IMR-90 (cell line): Measurements from ENCODE around the gene CPA4.

Experiments used
- BHLHE40 ChIP-seq: fragments of 150-350 bp; IDR thresholded peaks from 2 replicates; pipeline ENCODE4 v1.6.1; 2016; ENCODE audit warnings: mild to moderate bottlenecking, low read depth, low read length
- TF ChIP-seq, protein P1 (sequence below): conservative IDR thresholded peaks from 2 replicates; pipeline ENCODE4 v1.5.1; 2012; ENCODE audit warnings: mild to moderate bottlenecking, low read depth, low read length, improper control_type of control experiment
- TF ChIP-seq, protein P2 (sequence below): fragments of 150-350 bp; IDR thresholded peaks from 2 replicates; pipeline ENCODE4 v1.6.1; 2017; ENCODE audit warnings: mild to moderate bottlenecking, antibody characterized with exemption, low read length, low read depth

DNA sequence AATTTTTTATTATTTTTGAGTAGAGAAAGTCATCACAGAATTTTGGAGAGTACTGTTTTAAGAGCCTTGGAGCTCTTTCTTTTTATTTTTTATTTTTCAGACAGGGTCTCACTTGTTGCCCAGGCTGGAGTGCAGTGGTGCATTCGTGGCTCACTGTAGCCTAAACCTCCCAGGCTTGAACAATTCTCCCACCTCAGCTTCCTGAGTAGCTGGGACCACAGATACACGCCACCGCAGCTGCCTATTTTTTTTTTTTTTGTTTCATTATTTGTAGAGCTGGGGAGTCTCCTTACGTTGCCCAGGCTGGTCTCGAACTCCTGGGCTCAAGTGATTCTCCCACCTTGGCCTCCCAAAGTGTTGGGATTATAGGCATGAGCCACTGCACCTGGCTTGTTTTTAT is 10.6 kb downstream of the CPA4 start:
- TF ChIP-seq, protein P1, sequence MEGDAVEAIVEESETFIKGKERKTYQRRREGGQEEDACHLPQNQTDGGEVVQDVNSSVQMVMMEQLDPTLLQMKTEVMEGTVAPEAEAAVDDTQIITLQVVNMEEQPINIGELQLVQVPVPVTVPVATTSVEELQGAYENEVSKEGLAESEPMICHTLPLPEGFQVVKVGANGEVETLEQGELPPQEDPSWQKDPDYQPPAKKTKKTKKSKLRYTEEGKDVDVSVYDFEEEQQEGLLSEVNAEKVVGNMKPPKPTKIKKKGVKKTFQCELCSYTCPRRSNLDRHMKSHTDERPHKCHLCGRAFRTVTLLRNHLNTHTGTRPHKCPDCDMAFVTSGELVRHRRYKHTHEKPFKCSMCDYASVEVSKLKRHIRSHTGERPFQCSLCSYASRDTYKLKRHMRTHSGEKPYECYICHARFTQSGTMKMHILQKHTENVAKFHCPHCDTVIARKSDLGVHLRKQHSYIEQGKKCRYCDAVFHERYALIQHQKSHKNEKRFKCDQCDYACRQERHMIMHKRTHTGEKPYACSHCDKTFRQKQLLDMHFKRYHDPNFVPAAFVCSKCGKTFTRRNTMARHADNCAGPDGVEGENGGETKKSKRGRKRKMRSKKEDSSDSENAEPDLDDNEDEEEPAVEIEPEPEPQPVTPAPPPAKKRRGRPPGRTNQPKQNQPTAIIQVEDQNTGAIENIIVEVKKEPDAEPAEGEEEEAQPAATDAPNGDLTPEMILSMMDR: no peak
- TF ChIP-seq BHLHE40: no peak
- TF ChIP-seq, protein P2, sequence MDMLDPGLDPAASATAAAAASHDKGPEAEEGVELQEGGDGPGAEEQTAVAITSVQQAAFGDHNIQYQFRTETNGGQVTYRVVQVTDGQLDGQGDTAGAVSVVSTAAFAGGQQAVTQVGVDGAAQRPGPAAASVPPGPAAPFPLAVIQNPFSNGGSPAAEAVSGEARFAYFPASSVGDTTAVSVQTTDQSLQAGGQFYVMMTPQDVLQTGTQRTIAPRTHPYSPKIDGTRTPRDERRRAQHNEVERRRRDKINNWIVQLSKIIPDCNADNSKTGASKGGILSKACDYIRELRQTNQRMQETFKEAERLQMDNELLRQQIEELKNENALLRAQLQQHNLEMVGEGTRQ: no peak
